H1 (cell line): Measurements from ENCODE around the gene MAP2K5. TPM values are rescaled to one million over a fixed set of nuclear protein-coding genes. Genes with fewer than 3 reads are reported as not detected.

Experiments used
- CTCF ChIP-seq, 3 experiments: IDR thresholded peaks; 1 replicate in 2 of 3; 2 replicates in 1 of 3; pipeline versions ENCODE4 v1.5.1 to v1.6.1; 2011; ENCODE audit warnings: low read length in 3 of 3, mild to moderate bottlenecking in 3 of 3, inconsistent platforms in 2 of 3, low read depth in 1 of 3, moderate library complexity in 1 of 3; ENCODE audit not compliant: insufficient read depth in 1 of 3; ENCODE audit errors: control extremely low read depth in 1 of 3
- SUZ12 ChIP-seq: fragments of 200-600 bp; sonication (generic); IDR thresholded peaks from 2 replicates; pipeline ENCODE4 v1.6.1; 2012; ENCODE audit warnings: mild to moderate bottlenecking, inconsistent platforms, low read length, moderate library complexity, mixed read lengths
- polyA plus RNA-seq, 7 experiments: library from polyadenylated mRNA; depleted of rRNA in 3 of 7; stranded (reverse) in 5 of 7; unstranded in 2 of 7; fragments of >200 nt in 5 of 7; fragments of 200-250 nt in 2 of 7; gene quantifications; 1 replicate in 5 of 7; 2 replicates in 1 of 7; 4 replicates in 1 of 7; pipeline versions ENCODE4 v1.2.1 to v1.2.3, GENCODE V29; 2011 to 2013; ENCODE audit warnings: missing spikeins in 2 of 7, mixed read lengths in 2 of 7
- total RNA-seq: library from RNA; stranded (reverse); fragmentation: NEBNext Ultra II Directional; extraction: Animal tissue kit (Norgen Biotek cat#: 25700); gene quantifications from 2 replicates; pipeline ENCODE4 v1.2.1, GENCODE V29; 2021

Gene MAP2K5
- total and polyA plus RNA-seq, 2 of the 8 experiments (the other 6 are each of a cell fraction or from before 2014, with no cell fraction given), result 4.4 to 15.8 TPM

DNA sequence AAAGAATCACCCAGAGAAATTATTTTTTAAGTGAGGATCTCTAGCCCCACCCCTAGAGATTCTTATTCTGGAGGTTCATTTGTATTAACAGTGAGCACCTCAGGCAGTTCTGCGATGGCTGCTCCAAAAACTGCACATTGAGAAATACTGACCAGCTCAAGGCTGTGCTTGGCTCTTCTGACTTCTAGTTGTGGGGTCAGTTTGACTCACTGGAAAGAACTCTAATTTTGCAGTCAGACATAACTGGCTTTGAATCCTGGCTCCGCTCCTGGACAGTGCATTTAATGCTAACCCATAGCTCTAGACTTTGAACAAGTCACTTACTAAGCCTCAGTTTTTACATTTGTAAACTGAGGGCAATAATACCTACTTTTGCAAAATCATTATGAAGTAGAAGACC lies 159.2 kb downstream of the MAP2K5 start (continued):
- TF ChIP-seq CTCF (IDR thresholded peaks at IDR 0.05; ENCODE audit: control extremely low read depth in 1 of 3, insufficient read depth in 1 of 3, low read depth in 1 of 3, low read length in 3 of 3) (no peak), SUZ12 (no peak)
